ENCODE data around the gene DOK5. TPM values are rescaled to one million over a fixed set of nuclear protein-coding genes. Genes with fewer than 3 reads are reported as not detected.

Gene DOK5
- total RNA-seq, 2 donors from 2014 or later = 0.14 to 1.2 TPM

- WGBS = 8% methylated on average over 14 of the region's 14 CpGs
Measured at GRCh38 chr20:54680872-54681619, 205.7 kb downstream of the DOK5 start.

GRCh38 chr20:54681869-54682268 is 206.5 kb downstream of the DOK5 start:
- intact Hi-C loops (cut with DNase I) = no loop called here
- Histone ChIP-seq H3K27me3 (replicated peaks; ENCODE audit: insufficient read depth) (no peaks in the 10 kb centered on the region), H3K4me1 (replicated peaks) (no peaks in the 10 kb centered on the region), H3K4me3 (no peak overlapping the region), H3K36me3 (no peaks in the 10 kb centered on the region), H3K27ac (no peak overlapping the region), H3K9me3 (no peaks in the 10 kb centered on the region)
- 33% methylated on average over 6 of the region's 6 CpGs for WGBS
- DNase-seq (ENCODE audit: low spot score) = no peak
- TF ChIP-seq POLR2AphosphoS5 (IDR thresholded peaks at IDR 0.05) = no peak
- TF ChIP-seq POLR2A (IDR thresholded peaks at IDR 0.05) = no peak
- TF ChIP-seq CTCF (IDR thresholded peaks at IDR 0.05) = no peak

More at GRCh38 chr20:54680872-54681619, 205.7 kb downstream of the DOK5 start:
- H3K9me3 ChIP-seq = no peaks in the 10 kb centered on the region
- no peak overlapping the region for H3K27ac ChIP-seq
- no peak for DNase-seq (ENCODE audit: low spot score)
- TF ChIP-seq POLR2A (IDR thresholded peaks at IDR 0.05) (no peak), CTCF (IDR thresholded peaks at IDR 0.05) (peak; percentile 27 to 70 (median 52)), POLR2AphosphoS5 (IDR thresholded peaks at IDR 0.05) (no peak)
- no peak overlapping the region for H3K4me3 ChIP-seq
- H3K27me3 ChIP-seq (replicated peaks; ENCODE audit: insufficient read depth) = no peaks in the 10 kb centered on the region
- no peaks in the 10 kb centered on the region for H3K4me1 ChIP-seq (replicated peaks)
- no peaks in the 10 kb centered on the region for H3K36me3 ChIP-seq
- intact Hi-C loops (cut with DNase I) = no loop called here

DNA sequence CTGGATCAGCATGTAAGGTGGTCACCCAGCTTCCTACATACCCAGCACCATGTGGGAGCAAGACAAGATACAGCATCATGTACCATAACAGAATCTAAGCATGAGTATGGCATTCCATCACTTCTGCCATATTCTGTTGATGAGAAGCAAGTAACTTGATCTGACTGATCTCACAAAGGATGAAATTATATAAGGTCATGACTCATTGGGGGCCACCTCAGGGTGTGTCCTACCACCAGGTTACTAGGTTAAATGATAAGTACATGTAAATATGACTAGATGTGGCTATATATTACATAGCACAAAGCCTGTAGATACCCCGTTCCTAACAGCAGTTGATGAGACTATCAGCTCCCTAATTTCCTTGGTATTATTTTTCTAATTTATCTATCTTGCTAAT is 213.1 kb downstream of the DOK5 start:
- no peak overlapping the region for H3K27ac ChIP-seq
- 97% methylated on average over 1 of the region's 1 CpG for WGBS
- no peaks in the 10 kb centered on the region for H3K9me3 ChIP-seq
- no peak overlapping the region for H3K4me3 ChIP-seq
- intact Hi-C loops (cut with DNase I) = no loop called here
- H3K4me1 ChIP-seq (replicated peaks) = no peaks in the 10 kb centered on the region
- no peaks in the 10 kb centered on the region for H3K27me3 ChIP-seq (replicated peaks; ENCODE audit: insufficient read depth)
- H3K36me3 ChIP-seq = no peaks in the 10 kb centered on the region
- no peak for DNase-seq (ENCODE audit: low spot score)
- TF ChIP-seq POLR2A (IDR thresholded peaks at IDR 0.05) = no peak
- TF ChIP-seq CTCF (IDR thresholded peaks at IDR 0.05) = no peak
- no peak for TF ChIP-seq POLR2AphosphoS5 (IDR thresholded peaks at IDR 0.05)

DNA sequence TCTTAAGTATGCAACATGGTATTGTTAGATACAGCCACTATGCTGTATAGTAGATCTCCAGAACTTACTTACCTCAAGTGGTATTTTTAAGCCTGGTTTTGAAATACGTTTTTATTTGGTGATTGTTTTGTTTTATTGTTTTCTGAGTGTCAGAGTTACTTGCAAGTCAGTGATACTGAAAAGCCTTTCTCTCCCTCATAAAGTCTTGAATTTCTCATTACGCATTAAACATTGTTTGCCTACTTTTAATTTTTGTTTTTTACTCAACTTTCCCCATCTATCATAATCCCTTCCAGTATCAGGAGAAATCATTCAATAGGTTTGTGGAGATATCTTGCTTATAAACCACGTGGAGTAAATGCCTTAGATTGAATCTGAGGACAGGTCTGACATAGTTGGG is 214.9 kb downstream of the DOK5 start:
- Histone ChIP-seq H3K4me3 (no peak overlapping the region), H3K36me3 (no peaks in the 10 kb centered on the region), H3K27ac (no peak overlapping the region), H3K27me3 (replicated peaks; ENCODE audit: insufficient read depth) (no peaks in the 10 kb centered on the region), H3K9me3 (no peaks in the 10 kb centered on the region), H3K4me1 (replicated peaks) (no peaks in the 10 kb centered on the region)
- TF ChIP-seq CTCF (IDR thresholded peaks at IDR 0.05) (no peak), POLR2AphosphoS5 (IDR thresholded peaks at IDR 0.05) (no peak), POLR2A (IDR thresholded peaks at IDR 0.05) (no peak)
- WGBS = 57% methylated on average over 3 of the region's 3 CpGs
- intact Hi-C loops (cut with DNase I) = no loop called here
- DNase-seq (ENCODE audit: low spot score) = no peak

- Histone ChIP-seq H3K4me3 (no peak overlapping the region), H3K36me3 (no peaks in the 10 kb centered on the region), H3K4me1 (replicated peaks) (no peaks in the 10 kb centered on the region), H3K27me3 (replicated peaks; ENCODE audit: insufficient read depth) (no peaks in the 10 kb centered on the region), H3K27ac (no peak overlapping the region), H3K9me3 (no peaks in the 10 kb centered on the region)
- TF ChIP-seq POLR2AphosphoS5 (IDR thresholded peaks at IDR 0.05) (no peak), POLR2A (IDR thresholded peaks at IDR 0.05) (no peak), CTCF (IDR thresholded peaks at IDR 0.05) (no peak)
- no peak for DNase-seq (ENCODE audit: low spot score)
- intact Hi-C loops (cut with DNase I) = no loop called here
- WGBS = 11% methylated on average over 2 of the region's 2 CpGs
Measured at GRCh38 chr20:54691327-54691726, 215.9 kb downstream of the DOK5 start.

Measured in prostate gland (tissue), 2 donors.